H9 (cell line): ENCODE data around the gene NEURL1B. TPM values are rescaled to one million over a fixed set of nuclear protein-coding genes. Genes with fewer than 3 reads are reported as not detected.

ENCODE experiments used
- DNase-seq: peaks from one replicate; pipeline ENCODE4 v3.0.0-alpha.2; 2017
- H2AFZ ChIP-seq: one replicate; pipeline ENCODE4 v1.6.1; 2013; ENCODE audit warnings: mild to moderate bottlenecking, low read length, control low read depth, moderate library complexity
- H2AK5ac ChIP-seq: 2 replicates; pipeline ENCODE4 v1.6.1; 2013; ENCODE audit warnings: low read length, control low read depth, mixed read lengths; ENCODE audit not compliant: insufficient read length
- H2BK120ac ChIP-seq: one replicate; pipeline ENCODE4 v1.6.1; 2013; ENCODE audit warnings: low read depth, mild to moderate bottlenecking, low read length, control low read depth, inconsistent platforms; ENCODE audit not compliant: poor library complexity, severe bottlenecking
- H2BK12ac ChIP-seq: 2 replicates; pipeline ENCODE4 v1.6.1; 2013; ENCODE audit warnings: low read length, control low read depth, mixed read lengths, low read depth; ENCODE audit not compliant: insufficient read length
- H2BK15ac ChIP-seq: 2 replicates; pipeline ENCODE4 v1.6.1; 2013; ENCODE audit warnings: low read depth, low read length, control low read depth
- H2BK20ac ChIP-seq: one replicate; pipeline ENCODE4 v1.6.1; 2013; ENCODE audit warnings: low read depth, mild to moderate bottlenecking, low read length, control low read depth, inconsistent platforms; ENCODE audit not compliant: poor library complexity, severe bottlenecking
- H2BK5ac ChIP-seq: 2 replicates; pipeline ENCODE4 v1.6.1; 2013; ENCODE audit warnings: low read length, control low read depth, mixed read lengths; ENCODE audit not compliant: insufficient read length
- H3K14ac ChIP-seq: 2 replicates; pipeline ENCODE4 v1.6.1; 2013; ENCODE audit warnings: low read length, control low read depth; ENCODE audit not compliant: insufficient read depth
- H3K18ac ChIP-seq: 2 replicates; pipeline ENCODE4 v1.6.1; 2013; ENCODE audit warnings: low read depth, mild to moderate bottlenecking, mixed read lengths, low read length, control low read depth; ENCODE audit not compliant: insufficient read length
- H3K23ac ChIP-seq: 2 replicates; pipeline ENCODE4 v1.6.1; 2013; ENCODE audit warnings: low read length, control low read depth, mixed read lengths, low read depth; ENCODE audit not compliant: insufficient read length
- H3K23me2 ChIP-seq: 2 replicates; pipeline ENCODE4 v1.6.1; 2013; ENCODE audit warnings: low read depth, mild to moderate bottlenecking, mixed read lengths, low read length, control low read depth; ENCODE audit not compliant: insufficient read length, poor library complexity, severe bottlenecking
- H3K27ac ChIP-seq: 2 replicates; pipeline ENCODE4 v1.5.1; 2013; ENCODE audit warnings: low read length, control low read depth, mixed read lengths, low read depth; ENCODE audit not compliant: insufficient read length
- H3K27me3 ChIP-seq: 2 replicates; pipeline ENCODE4 v1.6.1; 2013; ENCODE audit warnings: low read length, control low read depth, inconsistent platforms; ENCODE audit not compliant: insufficient read depth
- H3K4ac ChIP-seq: 2 replicates; pipeline ENCODE4 v1.6.1; 2013; ENCODE audit warnings: low read depth, mild to moderate bottlenecking, control low read depth, inconsistent platforms, low read length, moderate library complexity
- H3K4me1 ChIP-seq: 2 replicates; pipeline ENCODE4 v1.6.1; 2013; ENCODE audit warnings: low read length, control low read depth, inconsistent platforms; ENCODE audit not compliant: insufficient read depth
- H3K4me2 ChIP-seq: 2 replicates; pipeline ENCODE4 v1.6.1; 2013; ENCODE audit warnings: low read length, control low read depth, mixed read lengths; ENCODE audit not compliant: insufficient read length, insufficient read depth
- H3K56ac ChIP-seq: 2 replicates; pipeline ENCODE4 v1.6.1; 2013; ENCODE audit warnings: low read depth, mild to moderate bottlenecking, mixed read lengths, low read length, control low read depth; ENCODE audit not compliant: insufficient read length
- H3K79me1 ChIP-seq: 2 replicates; pipeline ENCODE4 v1.6.1; 2013; ENCODE audit warnings: low read depth, mild to moderate bottlenecking, moderate library complexity, low read length, control low read depth, inconsistent platforms; ENCODE audit not compliant: insufficient read depth, poor library complexity, severe bottlenecking
- H3K79me2 ChIP-seq: 2 replicates; pipeline ENCODE4 v1.6.1; 2013; ENCODE audit warnings: low read length, control low read depth, inconsistent platforms; ENCODE audit not compliant: insufficient read depth
- H3K9ac ChIP-seq: 2 replicates; pipeline ENCODE4 v1.6.1; 2013; ENCODE audit warnings: low read length, control low read depth, mixed read lengths; ENCODE audit not compliant: insufficient read length; ENCODE audit errors: extremely low read depth
- H3K9me3 ChIP-seq: one replicate; pipeline ENCODE4 v1.6.1; 2013; ENCODE audit warnings: low read depth, low read length, inconsistent platforms; ENCODE audit not compliant: control insufficient read depth
- H3T11ph ChIP-seq: one replicate; pipeline ENCODE4 v1.6.1; 2013; ENCODE audit warnings: mild to moderate bottlenecking, low read length, control low read depth, inconsistent platforms
- H4K20me1 ChIP-seq: one replicate; pipeline ENCODE4 v1.6.1; 2013; ENCODE audit not compliant: control insufficient read depth, insufficient read length, insufficient read depth
- H4K5ac ChIP-seq: 2 replicates; pipeline ENCODE4 v1.6.1; 2013; ENCODE audit warnings: low read depth, mild to moderate bottlenecking, mixed read lengths, low read length, control low read depth; ENCODE audit not compliant: insufficient read length
- H4K8ac ChIP-seq: replicated peaks from 2 replicates; pipeline ENCODE4 v1.6.1; 2013; ENCODE audit warnings: low read length, control low read depth, mixed read lengths, low read depth; ENCODE audit not compliant: insufficient read length
- H4K91ac ChIP-seq: 2 replicates; pipeline ENCODE4 v1.6.1; 2013; ENCODE audit warnings: low read depth, mild to moderate bottlenecking, moderate library complexity, mixed read lengths, low read length, control low read depth; ENCODE audit not compliant: insufficient read length
- H3K27ac Mint-ChIP-seq, 3 experiments: 2 replicates in 2 of 3; 3 replicates in 1 of 3; pipeline ENCODE4 v1.8.0; 2020 to 2021; ENCODE audit warnings: mixed read lengths in 3 of 3, mild to moderate bottlenecking in 1 of 3, moderate library complexity in 1 of 3
- H3K27me3 Mint-ChIP-seq: 2 replicates; pipeline ENCODE4 v1.8.0; 2021; ENCODE audit warnings: low read depth, mild to moderate bottlenecking, moderate library complexity, mixed read lengths
- H3K36me3 Mint-ChIP-seq, 3 experiments: 2 replicates in 2 of 3; 3 replicates in 1 of 3; pipeline ENCODE4 v1.8.0; 2020 to 2021; ENCODE audit warnings: low read depth in 3 of 3, mixed read lengths in 3 of 3; ENCODE audit not compliant: insufficient read depth in 1 of 3
- H3K4me1 Mint-ChIP-seq, 2 experiments: 2 replicates each; pipeline ENCODE4 v1.8.0; 2020; ENCODE audit warnings: mixed read lengths in 2 of 2
- H3K4me3 Mint-ChIP-seq, 2 experiments: 2 replicates in 1 of 2; 3 replicates in 1 of 2; pipeline ENCODE4 v1.8.0; 2020 to 2021; ENCODE audit warnings: mild to moderate bottlenecking in 2 of 2, mixed read lengths in 2 of 2, moderate library complexity in 1 of 2
- H3K9me3 Mint-ChIP-seq, 2 experiments: 2 replicates in 1 of 2; 3 replicates in 1 of 2; pipeline ENCODE4 v1.8.0; 2020; ENCODE audit warnings: mild to moderate bottlenecking in 2 of 2, mixed read lengths in 2 of 2, moderate library complexity in 1 of 2
- WGBS: extraction: QIAGEN DNeasy Blood & Tissue Kit; methylation state at CpG from one replicate; pipeline ENCODE4 v1.1.7; 2013; ENCODE audit warnings: missing lambda C conversion rate, low lambda C conversion rate, mixed read lengths; ENCODE audit not compliant: insufficient read length; ENCODE audit errors: extremely low coverage; 5-methylcytosine and 5-hydroxymethylcytosine counted together
- total RNA-seq: library from RNA; stranded (reverse); gene quantifications from 2 replicates; pipeline ENCODE4 v1.2.1, GENCODE V29; 2021
- TF ChIP-seq, protein P1 (sequence below): fragments of 200-600 bp; sonication (generic); conservative IDR thresholded peaks from 3 replicates; pipeline ENCODE4 v1.8.0; 2021; ENCODE audit warnings: antibody characterized with exemption, mild to moderate bottlenecking

Gene NEURL1B
- total RNA-seq, 1 experiment from 2014 or later, result 3.6 TPM

DNA sequence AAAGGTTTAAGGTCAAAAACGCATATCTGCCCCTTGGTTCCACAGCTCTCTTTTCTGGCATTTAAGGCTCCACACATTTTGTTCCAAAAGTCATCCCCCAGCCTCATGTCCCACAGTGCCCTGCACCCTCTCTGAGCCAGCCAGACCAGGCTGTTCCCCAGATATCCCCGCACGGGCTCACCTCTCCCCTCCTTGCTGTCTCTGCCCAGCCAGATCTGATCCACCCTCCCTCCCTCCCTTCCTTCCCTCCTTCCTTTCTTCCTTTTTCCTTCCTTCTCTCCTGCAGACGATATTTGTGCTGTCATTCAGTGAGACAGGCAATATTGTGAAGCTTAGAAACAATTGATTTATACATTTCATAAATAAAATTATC is 92.9 kb downstream of the NEURL1B start:
- H3K56ac ChIP-seq, result no peak overlapping the region
- H3K27ac Mint-ChIP-seq, result no peak overlapping the region
- H3K27ac ChIP-seq, result no peak overlapping the region
- H3K9ac ChIP-seq, result no peak overlapping the region
- no peaks in the 10 kb centered on the region for H3K9me3 ChIP-seq
- no peak overlapping the region for H2BK15ac ChIP-seq
- H3K4me2 ChIP-seq, result no peak overlapping the region
- H3K27me3 ChIP-seq, result no peaks in the 10 kb centered on the region
- no peaks in the 10 kb centered on the region for H4K20me1 ChIP-seq
- no peaks in the 10 kb centered on the region for H3K36me3 Mint-ChIP-seq
- no peak overlapping the region for H4K8ac ChIP-seq
- H2BK12ac ChIP-seq, result no peak overlapping the region
- TF ChIP-seq, protein P1, sequence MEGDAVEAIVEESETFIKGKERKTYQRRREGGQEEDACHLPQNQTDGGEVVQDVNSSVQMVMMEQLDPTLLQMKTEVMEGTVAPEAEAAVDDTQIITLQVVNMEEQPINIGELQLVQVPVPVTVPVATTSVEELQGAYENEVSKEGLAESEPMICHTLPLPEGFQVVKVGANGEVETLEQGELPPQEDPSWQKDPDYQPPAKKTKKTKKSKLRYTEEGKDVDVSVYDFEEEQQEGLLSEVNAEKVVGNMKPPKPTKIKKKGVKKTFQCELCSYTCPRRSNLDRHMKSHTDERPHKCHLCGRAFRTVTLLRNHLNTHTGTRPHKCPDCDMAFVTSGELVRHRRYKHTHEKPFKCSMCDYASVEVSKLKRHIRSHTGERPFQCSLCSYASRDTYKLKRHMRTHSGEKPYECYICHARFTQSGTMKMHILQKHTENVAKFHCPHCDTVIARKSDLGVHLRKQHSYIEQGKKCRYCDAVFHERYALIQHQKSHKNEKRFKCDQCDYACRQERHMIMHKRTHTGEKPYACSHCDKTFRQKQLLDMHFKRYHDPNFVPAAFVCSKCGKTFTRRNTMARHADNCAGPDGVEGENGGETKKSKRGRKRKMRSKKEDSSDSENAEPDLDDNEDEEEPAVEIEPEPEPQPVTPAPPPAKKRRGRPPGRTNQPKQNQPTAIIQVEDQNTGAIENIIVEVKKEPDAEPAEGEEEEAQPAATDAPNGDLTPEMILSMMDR, result no peak
- no peak overlapping the region for H2BK5ac ChIP-seq
- no peaks in the 10 kb centered on the region for H3K9me3 Mint-ChIP-seq
- no peaks in the 10 kb centered on the region for H3K23me2 ChIP-seq
- H3T11ph ChIP-seq, result no peak overlapping the region
- no peak overlapping the region for H4K5ac ChIP-seq
- peaks cover 37% of the 10 kb centered on the region for H3K27me3 Mint-ChIP-seq
- no peaks in the 10 kb centered on the region; a peak in 1 of 4 replicates for H3K4me1 Mint-ChIP-seq
- no peaks in the 10 kb centered on the region for H3K79me2 ChIP-seq
- no peaks in the 10 kb centered on the region for H3K79me1 ChIP-seq
- H3K14ac ChIP-seq, result no peak overlapping the region
- no peak overlapping the region for H2AFZ ChIP-seq
- H4K91ac ChIP-seq, result no peak overlapping the region
- H3K4ac ChIP-seq, result no peak overlapping the region
- H3K4me1 ChIP-seq, result no peaks in the 10 kb centered on the region
- no peak overlapping the region for H2AK5ac ChIP-seq
- WGBS, result no CpG with 5 or more reads among the region's 4 CpGs
- no peak overlapping the region for H3K18ac ChIP-seq
- no peak for DNase-seq
- H2BK120ac ChIP-seq, result no peak overlapping the region
- no peak overlapping the region for H3K23ac ChIP-seq
- no peak overlapping the region for H2BK20ac ChIP-seq
- no peak overlapping the region for H3K4me3 Mint-ChIP-seq
